T-cell (primary cell): Measurements from ENCODE around the gene CHD3. TPM values are rescaled to one million over a fixed set of nuclear protein-coding genes. Genes with fewer than 3 reads are reported as not detected.
A peak's percentile ranks its signal among the peaks of the same experiment; 100 is the strongest.

ENCODE experiments used
- ATAC-seq, 4 experiments: fragments of 200-7000 bp in 3 of 4; fragments of 150-1000 bp in 1 of 4; cut with Tn5 transposase; replicated peaks in 1 of 4; 1 replicate in 3 of 4; 2 replicates in 1 of 4; pipeline ENCODE4 v1.10.0; 2021; ENCODE audit warnings: moderate library complexity in 3 of 4, mild to moderate bottlenecking in 2 of 4, moderate number of reproducible peaks in 1 of 4
- CTCF ChIA-PET, 2 donors: fragments of 300-600 bp; sonication (Branson Sonifier 250); formaldehyde crosslinking; loops; one replicate each; lab custom pipeline; 2022; ENCODE audit warnings: antibody characterized with exemption in 2 of 2; lab: Charles Lee
- POLR2A ChIA-PET, 2 donors: fragments of 300-600 bp; sonication (Branson Sonifier 250); formaldehyde crosslinking; loops; one replicate each; lab custom pipeline; 2022; ENCODE audit warnings: antibody characterized with exemption in 2 of 2; lab: Charles Lee
- DNase-seq, 35 experiments: peaks; one replicate each; pipeline versions ENCODE4 v3.0.0 to v3.0.0-alpha.2; 2013 to 2023
- H3K27ac ChIP-seq: one replicate; pipeline ENCODE4 v1.5.1; 2013; ENCODE audit warnings: low read length
- H3K27me3 ChIP-seq, 2 experiments: replicated peaks in 1 of 2; 1 replicate in 1 of 2; 2 replicates in 1 of 2; pipeline versions ENCODE4 v1.6.1 to v1.7.0; 2013; ENCODE audit warnings: low read length in 1 of 2, mixed read lengths in 1 of 2; ENCODE audit not compliant: control insufficient read depth in 2 of 2, insufficient read depth in 2 of 2; ENCODE audit errors: extremely low read depth in 1 of 2
- H3K36me3 ChIP-seq, 2 donors: 1 replicate in 1 of 2; 2 replicates in 1 of 2; pipeline versions ENCODE4 v1.6.1 to v1.7.0; 2013; ENCODE audit warnings: low read length in 1 of 2; ENCODE audit not compliant: control insufficient read depth in 2 of 2, insufficient read depth in 1 of 2; ENCODE audit errors: extremely low read depth in 1 of 2
- H3K4me1 ChIP-seq, 2 experiments: 1 replicate in 1 of 2; 2 replicates in 1 of 2; pipeline versions ENCODE4 v1.6.1 to v1.7.0; 2013; ENCODE audit warnings: low read length in 2 of 2, mixed read lengths in 1 of 2; ENCODE audit not compliant: insufficient read depth in 2 of 2, control insufficient read depth in 1 of 2; ENCODE audit errors: extremely low read depth in 1 of 2
- H3K4me3 ChIP-seq, 2 donors: 1 replicate in 1 of 2; 2 replicates in 1 of 2; pipeline versions ENCODE4 v1.5.1 to v1.7.0; 2013; ENCODE audit warnings: mild to moderate bottlenecking in 2 of 2, low read length in 1 of 2, moderate library complexity in 1 of 2; ENCODE audit not compliant: control insufficient read depth in 1 of 2; ENCODE audit errors: extremely low read depth in 1 of 2
- H3K9me3 ChIP-seq: 2 replicates; pipeline ENCODE4 v1.7.0; 2013
- H3K27ac Mint-ChIP-seq, 2 donors: one replicate each; pipeline ENCODE4 v1.8.0; 2020 to 2021; ENCODE audit warnings: mild to moderate bottlenecking in 2 of 2, mixed read lengths in 2 of 2
- H3K27me3 Mint-ChIP-seq, 2 donors: one replicate each; pipeline ENCODE4 v1.8.0; 2021 to 2022; ENCODE audit warnings: mixed read lengths in 2 of 2
- H3K36me3 Mint-ChIP-seq: one replicate; pipeline ENCODE4 v1.8.0; 2021; ENCODE audit warnings: mixed read lengths
- H3K4me1 Mint-ChIP-seq, 3 donors: one replicate each; pipeline ENCODE4 v1.8.0; 2020 to 2022; ENCODE audit warnings: mixed read lengths in 3 of 3, mild to moderate bottlenecking in 1 of 3
- H3K4me3 Mint-ChIP-seq, 3 donors: one replicate each; pipeline ENCODE4 v1.8.0; 2020 to 2022; ENCODE audit warnings: mild to moderate bottlenecking in 3 of 3, mixed read lengths in 3 of 3, moderate library complexity in 3 of 3
- H3K9me3 Mint-ChIP-seq, 3 donors: one replicate each; pipeline ENCODE4 v1.8.0; 2020 to 2022; ENCODE audit warnings: mixed read lengths in 3 of 3
- WGBS: methylation state at CpG from one replicate; pipeline ENCODE4 v1.1.5; 2013; ENCODE audit warnings: missing lambda C conversion rate; ENCODE audit not compliant: insufficient coverage; 5-methylcytosine and 5-hydroxymethylcytosine counted together
- total RNA-seq, 35 experiments: library from RNA in 6 of 35; stranded (reverse) in 6 of 35; fragments of 120-200 nt in 1 of 35; gene quantifications; one replicate each; pipeline versions ENCODE4 v1.2.1 to v1.2.4 and lab custom pipeline; 2013 to 2026

CHD3 gene
- total RNA-seq, 5 donors from 2014 or later (not counting 1 experiment from before 2014, with no cell fraction given): 250 to 331 (median 274) TPM

DNA sequence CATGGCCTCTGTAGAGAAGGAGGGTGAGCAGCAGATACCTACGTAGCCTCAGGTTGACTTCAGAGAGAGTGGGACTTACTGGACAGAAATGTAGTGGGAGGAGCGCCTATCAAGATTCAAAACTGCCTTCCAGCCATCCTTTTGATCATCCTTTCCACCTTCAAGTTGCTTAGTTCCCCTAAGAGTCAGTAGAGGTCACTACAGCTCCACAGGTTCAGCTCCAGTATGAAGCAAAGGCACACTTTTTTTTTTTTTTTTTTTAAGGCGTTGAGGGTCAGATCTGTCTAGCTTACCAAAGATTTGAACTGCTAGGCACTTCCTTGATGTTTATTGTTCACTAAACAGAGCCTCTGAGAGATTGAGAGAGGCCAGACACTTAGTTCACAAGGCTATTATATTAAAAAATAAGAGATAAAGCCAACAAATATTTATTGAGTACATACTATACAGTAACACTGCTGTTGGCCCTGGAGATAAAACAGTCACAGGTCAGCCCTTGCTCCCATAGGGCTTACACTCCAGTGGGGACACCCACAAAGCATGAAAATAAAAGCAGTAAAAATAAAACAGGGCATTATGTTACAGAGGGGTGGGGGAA lies 24.4 kb downstream of the CHD3 start:
- POLR2A ChIA-PET: interaction anchor here in 1 of 2 donors (0.6 kb wide), 1 partner anchor 145 kb away, joined by 3 read pairs; no protein-coding TSS in a partner anchor
- no peak overlapping the region for H3K27ac ChIP-seq
- H3K4me1 Mint-ChIP-seq: peaks cover 27 to 36% (median 32%) of the 10 kb centered on the region in 3 donors
- peaks cover 18 to 21% of the 10 kb centered on the region in 2 experiments for H3K4me1 ChIP-seq
- peaks cover 35% of the 10 kb centered on the region for H3K36me3 Mint-ChIP-seq
- H3K36me3 ChIP-seq: peaks cover 30 to 40% of the 10 kb centered on the region in 2 donors
- no peaks in the 10 kb centered on the region for H3K27me3 Mint-ChIP-seq
- H3K9me3 Mint-ChIP-seq: no peaks in the 10 kb centered on the region
- H3K4me3 ChIP-seq: no peak overlapping the region
- H3K4me3 Mint-ChIP-seq: no peak overlapping the region
- DNase-seq (peak in 25 of 35 experiments; percentile 9 to 87 (median 36)), ATAC-seq (peak in 3 of 4 experiments; percentile 14 to 40 (median 21))
- H3K9me3 ChIP-seq: no peaks in the 10 kb centered on the region
- CTCF ChIA-PET: interaction anchor here (0.6 to 2.8 kb wide), 20 partner anchors 13 to 669 kb away, joined by 3 to 32 read pairs (median 4); partner anchors contain the start of gene NAA38 (in 1 of the 2)
- WGBS: no CpG with 5 or more reads among the region's 3 CpGs
- H3K27me3 ChIP-seq: no peaks in the 10 kb centered on the region
- peak overlapping the region; percentile 75 to 89 for H3K27ac Mint-ChIP-seq

DNA sequence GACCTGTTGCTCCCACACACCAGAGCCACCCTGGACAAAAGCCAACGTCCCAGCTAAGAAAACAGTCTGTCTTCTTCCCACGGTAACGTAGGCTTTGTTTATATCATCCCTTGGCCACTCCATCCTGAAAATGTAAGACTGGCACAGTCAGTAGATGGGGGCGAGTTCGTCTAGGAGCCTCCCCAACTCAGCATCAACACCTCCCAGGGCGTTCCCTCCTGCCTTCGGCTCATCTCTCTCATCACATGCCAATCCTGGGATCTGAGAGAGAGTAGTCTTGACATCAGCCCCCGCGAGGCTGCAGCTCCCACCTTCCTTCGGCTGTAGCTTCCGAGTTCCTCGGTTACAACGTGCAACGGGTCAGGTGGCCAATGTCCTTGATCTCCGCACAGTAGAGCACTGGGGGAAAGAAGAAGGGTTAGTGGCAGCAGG lies 26.6 kb downstream of the CHD3 start:
- peaks cover 16 to 18% of the 10 kb centered on the region in 2 donors for H3K36me3 ChIP-seq
- H3K9me3 ChIP-seq: no peaks in the 10 kb centered on the region
- peak overlapping the region; percentile 83 to 92 (median 91) for H3K4me3 Mint-ChIP-seq
- peak overlapping the region; percentile 70 for H3K27ac ChIP-seq
- ChIA-PET POLR2A (interaction anchor here (0.6 to 0.7 kb wide), 2 partner anchors 23 to 68 kb away, joined by 4 to 6 read pairs; no protein-coding TSS in a partner anchor), CTCF (interaction anchor here (0.7 to 2.6 kb wide), 5 partner anchors 32 to 75 kb away, joined by 3 to 24 read pairs (median 3); partner anchors contain the start of gene NAA38 (in 1 of the 2))
- peaks cover 18 to 21% of the 10 kb centered on the region in 2 experiments for H3K4me1 ChIP-seq
- WGBS: 1% methylated on average over 9 of the region's 15 CpGs
- no peaks in the 10 kb centered on the region for H3K9me3 Mint-ChIP-seq
- H3K4me1 Mint-ChIP-seq: peaks cover 27 to 36% (median 32%) of the 10 kb centered on the region in 3 donors
- peak overlapping the region; percentile 85 to 94 for H3K27ac Mint-ChIP-seq
- peak in 3 of 4 experiments; percentile 37 to 46 (median 41) for ATAC-seq
- H3K27me3 ChIP-seq: no peaks in the 10 kb centered on the region
- H3K4me3 ChIP-seq: peak overlapping the region; percentile 65 to 77
- peak in 2 of 35 experiments; percentile 12 to 27 for DNase-seq
- peaks cover 16% of the 10 kb centered on the region for H3K36me3 Mint-ChIP-seq
- no peaks in the 10 kb centered on the region for H3K27me3 Mint-ChIP-seq

DNA sequence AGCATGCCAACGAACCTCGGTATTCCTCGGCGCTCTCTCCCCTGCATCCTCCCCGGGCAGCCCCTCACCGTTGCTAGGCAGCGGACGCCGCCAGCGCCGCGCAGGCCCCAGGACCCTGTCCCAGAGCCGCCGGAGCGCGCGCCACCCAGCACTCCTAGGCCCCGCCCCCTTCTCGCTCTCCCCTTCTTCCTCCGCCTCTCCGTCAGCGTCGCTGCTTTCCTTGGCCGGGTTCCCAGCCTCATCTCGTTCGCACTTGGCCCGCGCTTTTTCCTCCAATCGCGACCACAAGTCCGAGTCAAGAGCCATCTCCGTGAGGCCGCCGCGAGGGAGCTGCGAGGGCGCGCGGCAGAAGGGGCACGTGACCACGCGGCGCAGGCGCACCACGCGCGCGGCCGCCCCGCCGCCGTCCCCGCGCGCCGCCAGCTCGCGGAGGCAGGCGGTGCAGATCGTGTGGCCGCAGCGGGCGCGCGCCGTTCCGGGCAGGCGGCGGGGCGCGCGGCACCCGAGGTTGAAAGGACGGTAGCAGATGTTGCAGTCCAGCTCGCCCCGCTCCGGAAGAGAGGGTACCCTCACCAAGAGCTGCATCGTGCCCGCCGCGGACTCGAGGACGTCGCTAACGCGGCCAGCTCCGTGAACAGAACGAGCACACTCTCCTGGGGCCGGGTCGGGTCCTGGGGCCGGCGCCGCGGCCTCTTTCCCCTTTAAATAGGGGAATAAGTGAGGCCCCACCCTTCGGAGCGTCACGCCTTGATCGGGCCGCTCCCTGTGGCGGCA lies 27.2 kb downstream of the CHD3 start, which contains the start of gene RNF227:
TSS of gene RNF227 (minus strand) at position 679 of the 774 bp plus-strand sequence. CDS start at position 585, 94 bp downstream.
- 1% methylated on average over 94 of the region's 100 CpGs for WGBS

DNA sequence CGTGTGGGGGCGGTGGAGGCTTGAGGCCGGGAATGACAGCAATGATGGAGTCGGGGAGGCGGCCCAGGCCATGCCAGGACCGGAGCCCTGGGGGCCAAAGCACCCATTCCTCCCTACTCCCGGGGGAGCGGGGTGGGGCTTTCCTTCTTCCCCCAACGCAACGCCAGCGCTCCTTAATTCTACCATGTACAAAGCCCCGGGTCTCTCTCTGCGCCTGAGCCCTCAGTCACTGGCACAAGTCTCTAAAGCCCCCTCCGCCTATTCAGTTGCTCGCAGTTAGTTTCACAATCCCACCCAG lies 27.7 kb downstream of the CHD3 start:
- Mint-ChIP-seq H3K4me1 (peaks cover 27 to 36% (median 32%) of the 10 kb centered on the region in 3 donors), H3K9me3 (no peaks in the 10 kb centered on the region), H3K27me3 (no peaks in the 10 kb centered on the region), H3K36me3 (peaks cover 5% of the 10 kb centered on the region), H3K27ac (peak overlapping the region; percentile 87 to 90), H3K4me3 (peak overlapping the region; percentile 83 to 92 (median 91))
- 60% methylated on average over 11 of the region's 15 CpGs for WGBS
- Histone ChIP-seq H3K27me3 (no peaks in the 10 kb centered on the region), H3K4me1 (peaks cover 18 to 21% of the 10 kb centered on the region in 2 experiments), H3K4me3 (peak overlapping the region; percentile 17 to 65), H3K27ac (peak overlapping the region; percentile 85), H3K9me3 (no peaks in the 10 kb centered on the region), H3K36me3 (peaks cover 6 to 7% of the 10 kb centered on the region in 2 donors)
- DNase-seq (no peak), ATAC-seq (no peak)
- CTCF ChIA-PET: interaction anchor here (0.7 to 2.6 kb wide), 6 partner anchors 16 to 391 kb away, joined by 3 to 24 read pairs (median 3); partner anchors contain the start of genes CNTROB (in 1 of the 2), CYB5D1 (in 1 of the 2), NAA38 (in 1 of the 2) and TRAPPC1 (in 1 of the 2)
- POLR2A ChIA-PET: no interaction called here

More for the DNA sequence above, 27.2 kb downstream of the CHD3 start, which contains the start of gene RNF227:
- H3K36me3 Mint-ChIP-seq: peaks cover 10% of the 10 kb centered on the region
- peaks cover 18 to 21% of the 10 kb centered on the region in 2 experiments for H3K4me1 ChIP-seq
- H3K9me3 Mint-ChIP-seq: no peaks in the 10 kb centered on the region
- H3K4me3 ChIP-seq: peak within 1 kb of the TSS; percentile 65 to 77
- H3K27ac ChIP-seq: peak within 1 kb of the TSS; percentile 85
- H3K36me3 ChIP-seq: peaks cover 11 to 12% of the 10 kb centered on the region in 2 donors
- H3K27me3 ChIP-seq: no peaks in the 10 kb centered on the region
- ChIA-PET CTCF (interaction anchor here (0.5 to 2.6 kb wide), 9 partner anchors 16 to 390 kb away, joined by 3 to 24 read pairs (median 3); partner anchors contain the start of genes CNTROB (in 1 of the 2), NAA38 (in 1 of the 2) and TRAPPC1 (in 1 of the 2)), POLR2A (interaction anchor here (0.5 to 0.7 kb wide), 4 partner anchors 65 to 203 kb away, joined by 4 to 12 read pairs (median 4); no protein-coding TSS in a partner anchor)
- H3K27ac Mint-ChIP-seq: peak within 1 kb of the TSS; percentile 90 to 94
- peak within 1 kb of the TSS; percentile 83 to 92 (median 91) for H3K4me3 Mint-ChIP-seq
- H3K27me3 Mint-ChIP-seq: no peaks in the 10 kb centered on the region
- peaks cover 27 to 36% (median 32%) of the 10 kb centered on the region in 3 donors for H3K4me1 Mint-ChIP-seq
- ATAC-seq: peak; percentile 81 to 82 (median 82)
- DNase-seq: peak; percentile 50 to 91 (median 68)
- no peaks in the 10 kb centered on the region for H3K9me3 ChIP-seq

DNA sequence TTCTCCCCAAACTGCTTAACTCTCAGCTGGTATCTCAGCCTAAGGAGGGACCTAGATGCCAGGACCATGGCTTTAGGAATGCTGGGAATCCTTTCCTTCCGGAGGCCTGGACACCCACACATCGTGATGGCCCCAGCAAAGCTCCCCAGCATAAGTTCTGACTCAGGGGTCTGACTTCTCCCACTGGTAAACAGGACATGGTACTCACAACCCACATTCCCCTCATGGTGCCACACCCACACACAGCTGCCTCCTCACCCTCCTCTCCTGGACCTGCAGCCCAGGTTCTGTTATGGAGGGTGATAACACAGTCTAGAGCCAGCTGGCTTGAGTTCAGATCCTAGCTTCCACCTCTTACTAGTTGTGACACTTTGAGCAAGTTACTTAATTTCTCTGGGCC lies 28.2 kb downstream of the CHD3 start:
- Histone ChIP-seq H3K4me1 (peaks cover 17 to 21% of the 10 kb centered on the region in 2 experiments), H3K36me3 (peaks cover 1 to 2% of the 10 kb centered on the region in 2 donors), H3K9me3 (no peaks in the 10 kb centered on the region), H3K27me3 (no peaks in the 10 kb centered on the region), H3K27ac (peak overlapping the region; percentile 85), H3K4me3 (peak overlapping the region; percentile 17 to 65)
- H3K36me3 Mint-ChIP-seq: peaks cover 2% of the 10 kb centered on the region
- H3K27me3 Mint-ChIP-seq: no peaks in the 10 kb centered on the region
- 100% methylated on average over 1 of the region's 2 CpGs for WGBS
- peaks cover 30 to 34% (median 33%) of the 10 kb centered on the region in 3 donors for H3K4me1 Mint-ChIP-seq
- POLR2A ChIA-PET: no interaction called here
- peak overlapping the region; percentile 87 to 90 for H3K27ac Mint-ChIP-seq
- peak overlapping the region; percentile 83 to 92 (median 91) for H3K4me3 Mint-ChIP-seq
- no peak for DNase-seq
- CTCF ChIA-PET: interaction anchor here in 1 of 2 donors (0.6 to 2.6 kb wide), 4 partner anchors 15 to 73 kb away, joined by 3 to 24 read pairs (median 6); partner anchors contain the start of genes CNTROB, CYB5D1, NAA38 and TRAPPC1
- no peaks in the 10 kb centered on the region for H3K9me3 Mint-ChIP-seq
- no peak for ATAC-seq
